ENCODE measurements around the gene DLG2.

Gene DLG2

GRCh38 chr11:84532364-84532763, 1094.8 kb downstream of the DLG2 start:
- no peak for DNase-seq

GRCh38 chr11:84526250-84526649, 1100.9 kb downstream of the DLG2 start:
- DNase-seq: no peak

GRCh38 chr11:84524422-84525051, 1102.6 kb downstream of the DLG2 start:
- DNase-seq: no peak

GRCh38 chr11:84522331-84522730, 1104.8 kb downstream of the DLG2 start:
- no peak for DNase-seq

GRCh38 chr11:84518631-84519183, 1108.4 kb downstream of the DLG2 start:
- DNase-seq: no peak

GRCh38 chr11:84514436-84514835, 1112.7 kb downstream of the DLG2 start:
- no peak for DNase-seq

- no peak for DNase-seq
These were observed 1123.6 kb downstream of the DLG2 start for GRCh38 chr11:84503503-84503902.

GRCh38 chr11:84501750-84502149, 1125.4 kb downstream of the DLG2 start:
- DNase-seq: no peak

- DNase-seq: no peak
These were observed 1129.1 kb downstream of the DLG2 start for GRCh38 chr11:84497981-84498411.

- no peak for DNase-seq
These were observed 1130.0 kb downstream of the DLG2 start for GRCh38 chr11:84497181-84497580.

- DNase-seq: no peak
These were observed 1131.0 kb downstream of the DLG2 start for GRCh38 chr11:84496122-84496521.

- DNase-seq: no peak
These were observed 1147.0 kb downstream of the DLG2 start for GRCh38 chr11:84480131-84480530.

GRCh38 chr11:84476581-84476980, 1150.6 kb downstream of the DLG2 start:
- DNase-seq: no peak

GRCh38 chr11:84471501-84471900, 1155.6 kb downstream of the DLG2 start:
- no peak for DNase-seq

- no peak for DNase-seq
These were observed 1158.9 kb downstream of the DLG2 start for GRCh38 chr11:84468235-84468634.

- no peak for DNase-seq
These were observed 1162.1 kb downstream of the DLG2 start for GRCh38 chr11:84465040-84465439.

GRCh38 chr11:84455691-84456090, 1171.5 kb downstream of the DLG2 start:
- no peak for DNase-seq

- no peak for DNase-seq
These were observed 1174.9 kb downstream of the DLG2 start for GRCh38 chr11:84452211-84452610.

GRCh38 chr11:84438565-84438964, 1188.6 kb downstream of the DLG2 start:
- DNase-seq: no peak

- DNase-seq: no peak
These were observed 1189.8 kb downstream of the DLG2 start for GRCh38 chr11:84437071-84437980.

GRCh38 chr11:84430661-84431060, 1196.5 kb downstream of the DLG2 start:
- DNase-seq: no peak

GRCh38 chr11:84425673-84426072, 1201.5 kb downstream of the DLG2 start:
- DNase-seq: no peak

GRCh38 chr11:84420271-84420670, 1206.9 kb downstream of the DLG2 start:
- no peak for DNase-seq

- DNase-seq: no peak
These were observed 1207.5 kb downstream of the DLG2 start for GRCh38 chr11:84419616-84420015.
